H7 (cell line): ENCODE results near the gene BRD1. TPM values are rescaled to one million over a fixed set of nuclear protein-coding genes. Genes with fewer than 3 reads are reported as not detected.
A peak's percentile ranks its signal among the peaks of the same experiment; 100 is the strongest.
"Not testable (repeated sequence)": the region's sequence is repeated elsewhere in the genome, so short reads cannot be mapped to it uniquely, and the experiment has no call there.

Experiments used
- DNase-seq: peaks from one replicate; pipeline ENCODE4 v3.0.0; 2012
- H3K27me3 ChIP-seq: 2 replicates; pipeline ENCODE4 v1.6.0; 2011; ENCODE audit warnings: mild to moderate bottlenecking, low read length; ENCODE audit not compliant: control insufficient read depth, insufficient read depth
- H3K36me3 ChIP-seq: replicated peaks from 2 replicates; pipeline ENCODE4 v1.5.1; 2011; ENCODE audit warnings: low read length; ENCODE audit not compliant: control insufficient read depth, insufficient read depth
- H3K4me3 ChIP-seq: 2 replicates; pipeline ENCODE4 v1.5.1; 2011; ENCODE audit warnings: low read depth, mild to moderate bottlenecking, control low read depth, low read length, moderate library complexity; ENCODE audit not compliant: insufficient read depth
- total RNA-seq: library from RNA; depleted of rRNA; stranded (reverse); fragments of >200 nt; shearing (Covaris generic); gene quantifications from 2 replicates; pipeline ENCODE4 v1.2.3, GENCODE V29; 2014

Gene BRD1
- total RNA-seq, 1 experiment from 2014 or later: 24.9 TPM

- DNase-seq: peak; percentile 10
- no peaks in the 10 kb centered on the region for H3K27me3 ChIP-seq
- no peak overlapping the region for H3K4me3 ChIP-seq
- H3K36me3 ChIP-seq: no peaks in the 10 kb centered on the region
Measured at GRCh38 chr22:49858827-49859226, 31.2 kb upstream of the BRD1 start.

- Histone ChIP-seq H3K36me3 (no peaks in the 10 kb centered on the region), H3K4me3 (no peak overlapping the region), H3K27me3 (peaks cover 11% of the 10 kb centered on the region)
- peak; percentile 14 for DNase-seq
Measured at GRCh38 chr22:49856766-49857618, 29.3 kb upstream of the BRD1 start.

GRCh38 chr22:49856343-49856742 lies 28.7 kb upstream of the BRD1 start:
- Histone ChIP-seq H3K4me3 (no peak overlapping the region), H3K36me3 (no peaks in the 10 kb centered on the region)

GRCh38 chr22:49855251-49855911 lies 27.7 kb upstream of the BRD1 start:
- DNase-seq: peak; percentile 30

More at GRCh38 chr22:49856343-49856742, 28.7 kb upstream of the BRD1 start:
- peaks cover 17% of the 10 kb centered on the region for H3K27me3 ChIP-seq
- peak; percentile 46 for DNase-seq

GRCh38 chr22:49853981-49854831 lies 26.5 kb upstream of the BRD1 start:
- peaks cover 38% of the 10 kb centered on the region for H3K27me3 ChIP-seq
- H3K4me3 ChIP-seq: peak overlapping the region; percentile 76
- no peaks in the 10 kb centered on the region for H3K36me3 ChIP-seq
- DNase-seq: peak; percentile 89

More at GRCh38 chr22:49855251-49855911, 27.7 kb upstream of the BRD1 start:
- no peak overlapping the region for H3K4me3 ChIP-seq
- no peaks in the 10 kb centered on the region for H3K36me3 ChIP-seq
- H3K27me3 ChIP-seq: peaks cover 26% of the 10 kb centered on the region

GRCh38 chr22:49852898-49853894 lies 25.5 kb upstream of the BRD1 start, which contains the start of gene ZBED4:
Gene ZBED4, plus strand, starts transcription at chr22:49853844. Its CDS starts 29,819 bp downstream, at chr22:49883663.
- peak; percentile 100 for DNase-seq
- Histone ChIP-seq H3K4me3 (peak within 1 kb of the TSS; percentile 85), H3K36me3 (no peaks in the 10 kb centered on the region), H3K27me3 (peaks cover 48% of the 10 kb centered on the region)

- not testable (repeated sequence) for H3K36me3 ChIP-seq, DNase-seq
- peaks cover 55% of the 10 kb centered on the region for H3K27me3 ChIP-seq
- peak overlapping the region; percentile 85 for H3K4me3 ChIP-seq
Measured at GRCh38 chr22:49852568-49852897, 24.9 kb upstream of the BRD1 start.

- no peak for DNase-seq
- H3K36me3 ChIP-seq: no peaks in the 10 kb centered on the region
- H3K27me3 ChIP-seq: peaks cover 67% of the 10 kb centered on the region
- H3K4me3 ChIP-seq: no peak overlapping the region
Measured at GRCh38 chr22:49850959-49851802, 23.5 kb upstream of the BRD1 start.

- Histone ChIP-seq H3K4me3 (peak overlapping the region; percentile 48), H3K36me3 (no peaks in the 10 kb centered on the region), H3K27me3 (peaks cover 73% of the 10 kb centered on the region)
- DNase-seq: peak; percentile 52
Measured at GRCh38 chr22:49850021-49850911, 22.6 kb upstream of the BRD1 start.

- Histone ChIP-seq H3K27me3 (peaks cover 75% of the 10 kb centered on the region), H3K36me3 (no peaks in the 10 kb centered on the region), H3K4me3 (peak overlapping the region; percentile 48)
- peak; percentile 81 for DNase-seq
Measured at GRCh38 chr22:49849161-49850020, 21.7 kb upstream of the BRD1 start.

- Histone ChIP-seq H3K4me3 (peak overlapping the region; percentile 48), H3K27me3 (peaks cover 75% of the 10 kb centered on the region)
Measured at GRCh38 chr22:49848690-49849160, 21.1 kb upstream of the BRD1 start.

More at GRCh38 chr22:49848690-49849160, 21.1 kb upstream of the BRD1 start:
- H3K36me3 ChIP-seq: no peaks in the 10 kb centered on the region
- DNase-seq: peak; percentile 70
